ENCODE results near the gene HERC2.

GRCh38 chr15:28190391-28191174 lies 131.4 kb downstream of the HERC2 start:
- TF ChIP-seq CTCF (IDR thresholded peaks at IDR 0.05; ENCODE audit: borderline replicate concordance, extremely low read depth, low read length, poor library complexity, severe bottlenecking), result no peak
- TF ChIP-seq EZH2 (IDR thresholded peaks at IDR 0.05; ENCODE audit: borderline replicate concordance, low read depth, low read length, severe bottlenecking), result no peak

Data from DND-41 (cell line).